Astrocyte (in vitro differentiated cells and primary cell): ENCODE results near the gene OR5C1. TPM values are rescaled to one million over a fixed set of nuclear protein-coding genes. Genes with fewer than 3 reads are reported as not detected.

Experiments used
- total RNA-seq: library from RNA; stranded (reverse); gene quantifications from 2 replicates; pipeline ENCODE4 v1.2.1, GENCODE V29; 2021

OR5C1 gene
- total RNA-seq, 1 donor from 2014 or later, result not detected

Other genes with a start within 250 kb of the OR5C1 start
- gene OR1N2, start 235.8 kb upstream of the OR5C1 start, total RNA-seq, result not detected in 2 replicates
- gene OR1L8, start 205.5 kb upstream of the OR5C1 start, total RNA-seq, result not detected in 2 replicates
- not detected in 2 replicates for gene OR1Q1, start 174.2 kb upstream of the OR5C1 start, total RNA-seq
- not detected in 2 replicates for gene OR1B1, start 131.3 kb upstream of the OR5C1 start, total RNA-seq
- not detected in 2 replicates for gene OR1L1, start 127.2 kb upstream of the OR5C1 start, total RNA-seq
- gene OR1L3, start 113.8 kb upstream of the OR5C1 start, total RNA-seq, result not detected in 2 replicates
- gene OR1L4, start 64.9 kb upstream of the OR5C1 start, total RNA-seq, result not detected in 2 replicates
- not detected in 2 replicates for gene OR1L6, start 46.6 kb upstream of the OR5C1 start, total RNA-seq
- not detected in 2 replicates for gene OR1K1, start 11.2 kb downstream of the OR5C1 start, total RNA-seq
- gene PDCL, start 39.7 kb downstream of the OR5C1 start, total RNA-seq, result 21.5 and 23.9 TPM in 2 replicates
- gene RC3H2, start 116.4 kb downstream of the OR5C1 start, total RNA-seq, result 68.2 and 69.0 TPM in 2 replicates
- 7.4 and 8.5 TPM in 2 replicates for gene ZBTB6, start 124.4 kb downstream of the OR5C1 start, total RNA-seq
- gene ZBTB26, start 142.6 kb downstream of the OR5C1 start, total RNA-seq, result 6.2 and 6.5 TPM in 2 replicates
- gene RABGAP1, start 152.1 kb downstream of the OR5C1 start, total RNA-seq, result 44.7 and 48.3 TPM in 2 replicates
- gene GPR21, start 244.7 kb downstream of the OR5C1 start, total RNA-seq, result 0.67 and 1.6 TPM in 2 replicates